Astrocyte of the cerebellum (primary cell): ENCODE data around the gene PPFIA3.
"Not testable (repeated sequence)": the region's sequence is repeated elsewhere in the genome, so short reads cannot be mapped to it uniquely, and the experiment has no call there.

Experiments
- DNase-seq: peaks from one replicate; pipeline ENCODE4 v3.0.0-alpha.2; 2011; ENCODE audit warnings: low read depth
- H3K4me3 ChIP-seq: 2 replicates; pipeline ENCODE4 v1.5.1; 2011; ENCODE audit warnings: mild to moderate bottlenecking, low read depth, low read length, moderate library complexity
- CTCF ChIP-seq: IDR thresholded peaks from 2 replicates; pipeline ENCODE4 v1.5.1; 2012; ENCODE audit warnings: low read length, low read depth, moderate library complexity, mild to moderate bottlenecking; ENCODE audit errors: missing control alignments
- in situ Hi-C: cut with HindIII; loops from 2 replicates; pipeline ENCODE4 v1.10.0; 2017; ENCODE audit warnings: low sequenced_read_pairs

PPFIA3 gene

GRCh38 chr19:49117677-49118564 lies 1.4 kb upstream of the PPFIA3 start:
- in situ Hi-C loops, result no loop called here
- TF ChIP-seq CTCF, result no peak
- no peak for DNase-seq
- H3K4me3 ChIP-seq, result peak overlapping the region; percentile 67

- TF ChIP-seq CTCF, result no peak
- peak within 1 kb of the TSS; percentile 67 for H3K4me3 ChIP-seq
- in situ Hi-C loops, result no loop called here
- DNase-seq, result peak; percentile 76
Measured at GRCh38 chr19:49118565-49119410, 556 bp upstream of the PPFIA3 start, which contains the start of gene C19orf73. Gene C19orf73 (minus strand): TSS chr19:49119143. CDS start chr19:49119022, 121 bp downstream.

- in situ Hi-C loops, result no loop called here
- no peak for DNase-seq
- H3K4me3 ChIP-seq, result no peak overlapping the region
Measured at GRCh38 chr19:49120325-49120683, 960 bp downstream of the PPFIA3 start.

GRCh38 chr19:49120868-49121267 lies 1.5 kb downstream of the PPFIA3 start:
- TF ChIP-seq CTCF, result no peak
- in situ Hi-C loops, result no loop called here
- no peak for DNase-seq
- no peak overlapping the region for H3K4me3 ChIP-seq

More at GRCh38 chr19:49120325-49120683, 960 bp downstream of the PPFIA3 start:
- no peak for TF ChIP-seq CTCF

- in situ Hi-C loops, DNase-seq, H3K4me3 ChIP-seq: not testable (repeated sequence)
Measured at GRCh38 chr19:49121841-49122240, 2.5 kb downstream of the PPFIA3 start.

GRCh38 chr19:49123285-49123684 lies 3.9 kb downstream of the PPFIA3 start:
- H3K4me3 ChIP-seq, DNase-seq, in situ Hi-C loops: not testable (repeated sequence)

GRCh38 chr19:49125025-49125731 lies 5.8 kb downstream of the PPFIA3 start:
- no peak for DNase-seq
- in situ Hi-C loops, result no loop called here
- TF ChIP-seq CTCF, result no peak
- no peak overlapping the region for H3K4me3 ChIP-seq
